HG03442 (cell line): Measurements from ENCODE around the gene FZD10.

Source experiments
- ATAC-seq: cut with Tn5 transposase; IDR thresholded peaks from one replicate; pipeline ENCODE4 v1.9.1; 2021; ENCODE audit warnings: mild to moderate bottlenecking, moderate library complexity; ENCODE audit not compliant: unreplicated experiment

Gene FZD10

GRCh38 chr12:130131801-130132200, 30.5 kb upstream of the FZD10 start:
- no peak for ATAC-seq

- ATAC-seq, result no peak
These were observed 29.3 kb upstream of the FZD10 start for GRCh38 chr12:130132831-130133511.

- no peak for ATAC-seq
These were observed 28.3 kb upstream of the FZD10 start for GRCh38 chr12:130133851-130134562.

GRCh38 chr12:130134563-130134915, 27.7 kb upstream of the FZD10 start:
- no peak for ATAC-seq

GRCh38 chr12:130136509-130137039, 25.7 kb upstream of the FZD10 start:
- ATAC-seq, result no peak

GRCh38 chr12:130137040-130138018, 24.9 kb upstream of the FZD10 start:
- ATAC-seq, result no peak

GRCh38 chr12:130138478-130138877, 23.8 kb upstream of the FZD10 start:
- no peak for ATAC-seq

GRCh38 chr12:130139567-130140421, 22.5 kb upstream of the FZD10 start:
- ATAC-seq, result no peak

- ATAC-seq, result no peak
These were observed 21.2 kb upstream of the FZD10 start for GRCh38 chr12:130141105-130141504.

GRCh38 chr12:130141901-130142683, 20.2 kb upstream of the FZD10 start:
- ATAC-seq, result no peak

GRCh38 chr12:130142736-130143135, 19.5 kb upstream of the FZD10 start:
- no peak for ATAC-seq

GRCh38 chr12:130143136-130143535, 19.1 kb upstream of the FZD10 start:
- no peak for ATAC-seq

GRCh38 chr12:130144256-130144655, 18.0 kb upstream of the FZD10 start:
- ATAC-seq, result no peak

- ATAC-seq, result no peak
These were observed 16.5 kb upstream of the FZD10 start for GRCh38 chr12:130145731-130146130.

- no peak for ATAC-seq
These were observed 15.9 kb upstream of the FZD10 start for GRCh38 chr12:130146176-130146931.

GRCh38 chr12:130147875-130148596, 14.2 kb upstream of the FZD10 start:
- ATAC-seq, result no peak

GRCh38 chr12:130151846-130152245, 10.4 kb upstream of the FZD10 start:
- ATAC-seq, result no peak

- no peak for ATAC-seq
These were observed 9.9 kb upstream of the FZD10 start for GRCh38 chr12:130152386-130152785.
